GM12872 (cell line): ENCODE results near the gene NHSL2.

Experiments
- CTCF ChIP-seq: IDR thresholded peaks from 3 replicates; pipeline ENCODE4 v1.5.1; 2011; ENCODE audit warnings: low read depth, mild to moderate bottlenecking, low read length, moderate library complexity; ENCODE audit not compliant: insufficient read depth

The NHSL2 gene

GRCh38 chrX:72095370-72095769, 184.7 kb downstream of the NHSL2 start:
- no peak for TF ChIP-seq CTCF

- TF ChIP-seq CTCF: no peak
These were observed 186.5 kb downstream of the NHSL2 start for GRCh38 chrX:72097098-72097497.

GRCh38 chrX:72100051-72100755, 189.6 kb downstream of the NHSL2 start:
- TF ChIP-seq CTCF: no peak

GRCh38 chrX:72100824-72101351, 190.2 kb downstream of the NHSL2 start:
- no peak for TF ChIP-seq CTCF

GRCh38 chrX:72101597-72102037, 191.0 kb downstream of the NHSL2 start:
- no peak for TF ChIP-seq CTCF

- TF ChIP-seq CTCF: no peak
These were observed 191.5 kb downstream of the NHSL2 start for GRCh38 chrX:72102126-72102525.

- no peak for TF ChIP-seq CTCF
These were observed 192.1 kb downstream of the NHSL2 start for GRCh38 chrX:72102760-72103159.
